Suprapubic skin (tissue), 4 donors: ENCODE data around the gene PCDH15. TPM values are rescaled to one million over a fixed set of nuclear protein-coding genes. Genes with fewer than 3 reads are reported as not detected.
"Not testable (repeated sequence)": the region's sequence is repeated elsewhere in the genome, so short reads cannot be mapped to it uniquely, and the experiment has no call there.

Experiments
- DNase-seq, 2 donors: peaks; one replicate each; pipeline ENCODE4 v3.0.0-alpha.2; 2019; ENCODE audit warnings: low spot score in 2 of 2
- H3K27ac ChIP-seq: fragments of 200-600 bp; sonication (generic); one replicate; pipeline ENCODE4 v1.5.1; 2019
- H3K27me3 ChIP-seq: fragments of 200-600 bp; sonication (generic); one replicate; pipeline ENCODE4 v1.5.1; 2019
- H3K36me3 ChIP-seq: fragments of 200-600 bp; sonication (generic); one replicate; pipeline ENCODE4 v1.5.1; 2019
- H3K4me1 ChIP-seq: fragments of 200-600 bp; sonication (generic); one replicate; pipeline ENCODE4 v1.5.1; 2019
- H3K4me3 ChIP-seq: fragments of 200-600 bp; sonication (generic); one replicate; pipeline ENCODE4 v1.5.1; 2019; ENCODE audit warnings: mild to moderate bottlenecking
- H3K9me3 ChIP-seq: fragments of 200-600 bp; sonication (generic); one replicate; pipeline ENCODE4 v1.5.1; 2019
- EP300 ChIP-seq: sonication (generic); formaldehyde crosslinking; IDR thresholded peaks from one replicate; pipeline ENCODE4 v1.6.1; 2017; ENCODE audit warnings: antibody characterized with exemption
- POLR2A ChIP-seq, 2 donors: fragments of 450-650 bp; IDR thresholded peaks; one replicate each; pipeline ENCODE4 v1.6.1; 2017; ENCODE audit warnings: antibody characterized with exemption in 2 of 2, mild to moderate bottlenecking in 2 of 2, moderate library complexity in 2 of 2
- POLR2AphosphoS5 ChIP-seq, 3 donors: sonication (generic); formaldehyde crosslinking; IDR thresholded peaks; one replicate each; pipeline ENCODE4 v1.6.1; 2017; ENCODE audit warnings: antibody characterized with exemption in 3 of 3
- WGBS: methylation state at CpG from one replicate; pipeline ENCODE4 v1.1.5; 2018; 5-methylcytosine and 5-hydroxymethylcytosine counted together
- total RNA-seq, 4 donors: library from RNA; depleted of rRNA; stranded (reverse); fragments of >200 nt; gene quantifications; one replicate each; pipeline ENCODE4 v1.1.0, GENCODE V29; 2016
- TF ChIP-seq, protein P1 (sequence below), 2 donors: fragments of 200-600 bp in 1 of 2; fragments of 450-650 bp in 1 of 2; sonication (generic) in 1 of 2; IDR thresholded peaks; one replicate each; pipeline ENCODE4 v1.5.1; 2016 to 2019; ENCODE audit warnings: antibody characterized with exemption in 2 of 2, mild to moderate bottlenecking in 1 of 2, moderate library complexity in 1 of 2

Gene PCDH15
- total RNA-seq, 4 donors from 2014 or later, result 0.11 TPM; not detected in 3

DNA sequence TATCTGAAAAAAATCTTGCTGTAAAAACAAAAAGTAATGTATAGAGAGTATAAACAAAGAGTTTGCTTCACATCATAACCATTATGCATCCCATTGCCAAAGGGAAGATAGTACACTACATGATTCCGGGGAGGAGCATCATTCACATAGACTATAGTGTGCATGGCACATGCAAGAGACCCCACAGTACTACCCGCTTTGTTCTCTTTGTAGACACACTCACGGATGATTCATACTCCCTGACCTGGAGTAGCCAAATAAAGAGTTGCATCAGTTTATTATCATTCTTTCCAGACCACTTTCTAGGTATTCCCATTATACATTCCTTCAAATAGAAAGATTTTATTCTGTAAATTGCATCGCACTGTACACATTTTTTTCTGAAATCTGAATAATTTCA is 356.9 kb downstream of the PCDH15 start:
- TF ChIP-seq EP300, result no peak
- no peak for TF ChIP-seq POLR2A (IDR thresholded peaks at IDR 0.05)
- H3K4me1 ChIP-seq, result no peaks in the 10 kb centered on the region
- no peak overlapping the region for H3K4me3 ChIP-seq
- 88% methylated on average over 4 of the region's 4 CpGs for WGBS
- no peak for DNase-seq
- no peaks in the 10 kb centered on the region for H3K36me3 ChIP-seq
- no peaks in the 10 kb centered on the region for H3K27me3 ChIP-seq
- no peak overlapping the region for H3K27ac ChIP-seq
- no peaks in the 10 kb centered on the region for H3K9me3 ChIP-seq

DNA sequence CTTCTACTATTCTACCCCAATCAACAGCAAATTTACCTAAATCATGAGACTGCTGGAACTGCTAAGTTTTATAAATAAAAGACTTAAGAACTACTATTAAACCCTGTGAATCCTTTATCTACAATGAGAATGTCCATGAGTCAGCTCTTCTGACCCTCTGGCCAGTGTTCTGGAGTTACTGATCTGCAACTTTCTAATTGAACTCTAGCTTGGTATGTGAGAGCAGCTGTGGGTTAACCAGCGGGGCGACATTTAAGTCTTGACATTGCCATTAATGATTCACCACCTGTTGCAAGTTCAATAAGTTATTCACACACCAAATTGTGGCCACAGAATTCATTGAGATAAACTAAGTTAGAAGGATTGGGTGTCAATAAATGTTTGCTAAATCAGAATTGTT is 359.8 kb downstream of the PCDH15 start:
- TF ChIP-seq, protein P1, sequence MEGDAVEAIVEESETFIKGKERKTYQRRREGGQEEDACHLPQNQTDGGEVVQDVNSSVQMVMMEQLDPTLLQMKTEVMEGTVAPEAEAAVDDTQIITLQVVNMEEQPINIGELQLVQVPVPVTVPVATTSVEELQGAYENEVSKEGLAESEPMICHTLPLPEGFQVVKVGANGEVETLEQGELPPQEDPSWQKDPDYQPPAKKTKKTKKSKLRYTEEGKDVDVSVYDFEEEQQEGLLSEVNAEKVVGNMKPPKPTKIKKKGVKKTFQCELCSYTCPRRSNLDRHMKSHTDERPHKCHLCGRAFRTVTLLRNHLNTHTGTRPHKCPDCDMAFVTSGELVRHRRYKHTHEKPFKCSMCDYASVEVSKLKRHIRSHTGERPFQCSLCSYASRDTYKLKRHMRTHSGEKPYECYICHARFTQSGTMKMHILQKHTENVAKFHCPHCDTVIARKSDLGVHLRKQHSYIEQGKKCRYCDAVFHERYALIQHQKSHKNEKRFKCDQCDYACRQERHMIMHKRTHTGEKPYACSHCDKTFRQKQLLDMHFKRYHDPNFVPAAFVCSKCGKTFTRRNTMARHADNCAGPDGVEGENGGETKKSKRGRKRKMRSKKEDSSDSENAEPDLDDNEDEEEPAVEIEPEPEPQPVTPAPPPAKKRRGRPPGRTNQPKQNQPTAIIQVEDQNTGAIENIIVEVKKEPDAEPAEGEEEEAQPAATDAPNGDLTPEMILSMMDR (IDR thresholded peaks at IDR 0.05), result no peak
- TF ChIP-seq EP300 (no peak), POLR2A (IDR thresholded peaks at IDR 0.05) (no peak), POLR2AphosphoS5 (IDR thresholded peaks at IDR 0.05) (no peak)
- no peak overlapping the region for H3K27ac ChIP-seq
- H3K4me3 ChIP-seq, result no peak overlapping the region
- no peaks in the 10 kb centered on the region for H3K27me3 ChIP-seq
- no peaks in the 10 kb centered on the region for H3K9me3 ChIP-seq
- no peaks in the 10 kb centered on the region for H3K4me1 ChIP-seq
- whole genome bisulfite sequencing, result 91% methylated on average over 2 of the region's 2 CpGs
- H3K36me3 ChIP-seq, result no peaks in the 10 kb centered on the region
- DNase-seq, result no peak

DNA sequence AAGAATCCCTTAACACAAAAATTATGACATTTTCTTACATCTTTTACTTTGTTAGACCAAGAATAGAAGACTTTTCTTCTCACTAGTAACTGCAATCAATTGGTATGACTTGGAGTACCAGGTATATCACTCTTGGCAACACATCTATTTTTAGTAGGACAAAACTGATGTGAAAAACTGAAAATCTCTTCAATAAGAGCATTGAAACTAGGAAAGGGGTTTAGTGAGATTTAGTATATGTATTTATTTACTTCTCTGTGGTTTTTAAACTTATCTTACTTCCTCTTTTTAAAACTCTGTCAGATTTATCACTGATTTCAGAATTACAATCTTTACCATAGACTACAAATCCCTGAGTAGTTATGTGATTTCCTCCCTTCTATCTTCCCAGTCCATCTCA is 366.2 kb downstream of the PCDH15 start:
- TF ChIP-seq POLR2A (IDR thresholded peaks at IDR 0.05) (no peak), POLR2AphosphoS5 (IDR thresholded peaks at IDR 0.05) (no peak), EP300 (no peak)
- TF ChIP-seq, protein P1 (IDR thresholded peaks at IDR 0.05), result no peak
- H3K9me3 ChIP-seq, result peaks cover 3% of the 10 kb centered on the region
- no peaks in the 10 kb centered on the region for H3K36me3 ChIP-seq
- DNase-seq, result no peak
- no peaks in the 10 kb centered on the region for H3K4me1 ChIP-seq
- no peak overlapping the region for H3K27ac ChIP-seq
- H3K4me3 ChIP-seq, result no peak overlapping the region
- H3K27me3 ChIP-seq, result no peaks in the 10 kb centered on the region

DNA sequence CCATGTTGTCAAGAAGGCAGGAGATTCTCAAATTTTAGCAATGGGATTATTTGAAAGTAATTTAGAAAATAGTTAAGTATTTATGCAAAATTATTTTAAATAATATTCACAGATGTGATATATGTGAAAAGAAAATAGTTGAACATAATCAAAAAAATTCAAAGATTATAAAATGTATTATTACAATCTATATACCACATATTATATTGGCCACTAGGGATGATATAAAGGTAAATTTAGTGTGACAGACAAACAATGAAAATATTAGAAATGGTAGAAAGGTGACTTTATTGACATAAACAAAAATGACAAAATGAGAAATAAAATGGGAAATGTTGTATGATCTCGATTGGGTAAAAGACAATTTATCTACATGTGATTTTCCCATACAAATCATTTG is 385.5 kb downstream of the PCDH15 start:
- Histone ChIP-seq H3K36me3 (no peaks in the 10 kb centered on the region), H3K9me3 (no peaks in the 10 kb centered on the region), H3K4me1 (no peaks in the 10 kb centered on the region), H3K4me3 (no peak overlapping the region), H3K27ac (no peak overlapping the region), H3K27me3 (no peaks in the 10 kb centered on the region)
- no peak for TF ChIP-seq EP300
- TF ChIP-seq, protein P1 (IDR thresholded peaks at IDR 0.05), result no peak
- TF ChIP-seq POLR2A (IDR thresholded peaks at IDR 0.05), result no peak
- TF ChIP-seq POLR2AphosphoS5 (IDR thresholded peaks at IDR 0.05), result no peak
- 88% methylated on average over 1 of the region's 1 CpG for WGBS
- no peak for DNase-seq

DNA sequence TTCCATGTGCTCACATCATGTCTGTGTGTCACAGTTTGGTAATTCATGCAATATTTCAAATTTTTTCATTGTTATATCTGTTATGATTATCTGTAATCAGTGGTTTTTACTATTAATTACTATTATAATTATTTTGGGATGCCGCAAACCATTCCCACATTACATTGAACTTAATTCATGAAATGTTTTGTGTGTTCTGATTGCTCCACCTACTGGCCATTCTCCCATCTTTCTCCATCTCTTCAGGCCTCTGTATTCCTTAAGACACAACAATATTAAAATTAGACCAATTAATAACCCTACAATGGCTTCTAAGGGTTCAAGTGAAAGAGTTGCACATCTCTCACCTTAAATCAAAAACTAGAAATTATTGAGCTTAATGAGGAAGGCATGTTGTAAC is 398.5 kb downstream of the PCDH15 start:
- DNase-seq, result no peak
- 30% methylated on average over 1 of the region's 1 CpG for WGBS
- no peaks in the 10 kb centered on the region for H3K4me1 ChIP-seq
- no peaks in the 10 kb centered on the region for H3K9me3 ChIP-seq
- H3K27me3 ChIP-seq, result no peaks in the 10 kb centered on the region
- TF ChIP-seq EP300, result no peak
- no peak for TF ChIP-seq POLR2AphosphoS5 (IDR thresholded peaks at IDR 0.05)
- TF ChIP-seq, protein P1 (IDR thresholded peaks at IDR 0.05), result no peak
- TF ChIP-seq POLR2A (IDR thresholded peaks at IDR 0.05), result no peak
- H3K27ac ChIP-seq, result no peak overlapping the region
- H3K4me3 ChIP-seq, result no peak overlapping the region
- H3K36me3 ChIP-seq, result no peaks in the 10 kb centered on the region

DNA sequence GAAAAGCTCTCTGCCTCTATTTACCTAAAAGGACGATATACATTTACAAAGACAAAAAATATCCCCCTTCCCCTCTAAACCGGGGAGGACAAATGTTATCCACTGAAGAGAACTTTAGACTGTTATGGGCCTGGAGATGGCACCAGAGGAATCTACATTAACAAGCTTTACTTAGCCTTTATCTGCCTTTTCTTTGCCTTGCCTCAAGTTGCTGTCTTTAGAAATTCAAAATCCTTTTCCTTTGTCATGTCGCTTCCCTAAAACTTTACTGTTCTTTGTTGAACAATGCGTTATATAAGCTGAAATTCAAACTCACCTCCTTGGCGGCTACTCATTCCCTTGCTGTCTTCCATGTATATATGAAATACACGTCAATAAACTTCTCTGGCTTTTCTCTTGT is 405.0 kb downstream of the PCDH15 start:
- no peak overlapping the region for H3K27ac ChIP-seq
- H3K36me3 ChIP-seq, result no peaks in the 10 kb centered on the region
- no peaks in the 10 kb centered on the region for H3K27me3 ChIP-seq
- WGBS, result 78% methylated on average over 6 of the region's 6 CpGs
- no peaks in the 10 kb centered on the region for H3K4me1 ChIP-seq
- no peaks in the 10 kb centered on the region for H3K9me3 ChIP-seq
- TF ChIP-seq POLR2A (IDR thresholded peaks at IDR 0.05) (no peak), EP300 (no peak), POLR2AphosphoS5 (IDR thresholded peaks at IDR 0.05) (no peak)
- TF ChIP-seq, protein P1 (IDR thresholded peaks at IDR 0.05), result no peak
- no peak overlapping the region for H3K4me3 ChIP-seq
- DNase-seq, result no peak

DNA sequence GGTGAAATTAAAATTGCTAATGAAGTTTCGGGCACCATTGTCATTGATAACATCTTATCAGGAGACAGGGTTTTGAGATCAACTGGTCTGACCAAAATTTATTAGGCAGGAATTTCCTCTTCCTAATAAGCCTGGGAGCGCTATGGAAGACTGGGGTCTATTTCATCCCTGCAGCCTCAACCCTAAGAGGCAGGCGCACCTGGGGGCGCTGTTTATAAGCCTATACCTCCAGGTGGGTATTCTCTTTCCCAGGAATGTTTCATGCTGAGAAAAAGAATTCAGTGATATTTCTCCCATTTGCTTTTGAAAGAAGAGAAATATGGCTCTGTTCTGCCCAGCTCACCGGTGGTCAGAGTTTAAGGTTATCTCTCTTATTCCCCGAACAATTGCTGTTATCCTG is 406.4 kb downstream of the PCDH15 start:
- H3K4me3 ChIP-seq, DNase-seq, H3K27me3 ChIP-seq, H3K27ac ChIP-seq, H3K9me3 ChIP-seq, H3K4me1 ChIP-seq, H3K36me3 ChIP-seq: not testable (repeated sequence)
- WGBS, result 82% methylated on average over 6 of the region's 6 CpGs
